Kidney (tissue), 14 donors: ENCODE results near the gene CCDC127. TPM values are rescaled to one million over a fixed set of nuclear protein-coding genes. Genes with fewer than 3 reads are reported as not detected.
A peak's percentile ranks its signal among the peaks of the same experiment; 100 is the strongest.

Experiments used
- DNase-seq, 5 donors: peaks; one replicate each; pipeline ENCODE4 v3.0.0-alpha.2; 2013 to 2020
- FAIRE-seq: peaks from 2 replicates; lab custom pipeline; 2012; peaks lifted over from hg19 to GRCh38; lab: Jason Lieb, UNC
- H3K27ac ChIP-seq, 2 donors: one replicate each; pipeline ENCODE4 v1.7.0; 2013; ENCODE audit warnings: low read depth in 2 of 2, low read length in 2 of 2, inconsistent platforms in 1 of 2
- H3K27me3 ChIP-seq: one replicate; pipeline ENCODE4 v1.7.1; 2013; ENCODE audit warnings: low read length, inconsistent platforms; ENCODE audit not compliant: control insufficient read depth, insufficient read depth
- H3K36me3 ChIP-seq, 3 donors: one replicate each; pipeline versions ENCODE4 v1.7.0 to v1.7.1; 2013; ENCODE audit warnings: low read length in 3 of 3, control low read depth in 1 of 3, inconsistent platforms in 1 of 3; ENCODE audit not compliant: insufficient read depth in 3 of 3, control insufficient read depth in 2 of 3
- H3K4me1 ChIP-seq, 3 donors: one replicate each; pipeline versions ENCODE4 v1.7.0 to v1.7.1; 2013; ENCODE audit warnings: low read length in 3 of 3, inconsistent platforms in 1 of 3, low read depth in 1 of 3; ENCODE audit not compliant: control insufficient read depth in 2 of 3, insufficient read depth in 2 of 3
- H3K4me3 ChIP-seq, 3 donors: one replicate each; pipeline versions ENCODE4 v1.7.0 to v1.8.1; 2013; ENCODE audit warnings: low read length in 3 of 3, control low read depth in 1 of 3, inconsistent platforms in 1 of 3
- H3K9ac ChIP-seq, 3 donors: one replicate each; pipeline versions ENCODE4 v1.7.0 to v1.7.1; 2013; ENCODE audit warnings: low read length in 3 of 3, control low read depth in 1 of 3, inconsistent platforms in 1 of 3
- H3K9me3 ChIP-seq, 3 donors: one replicate each; pipeline versions ENCODE4 v1.7.0 to v1.7.1; 2013; ENCODE audit warnings: low read length in 3 of 3, control low read depth in 1 of 3, inconsistent platforms in 1 of 3; ENCODE audit not compliant: control insufficient read depth in 2 of 3, insufficient read depth in 1 of 3
- intact Hi-C: fragments of 100-400 bp; cut with DNase I; formaldehyde crosslinking; loops from one replicate; pipeline ENCODE4 v1.11.1; 2022
- polyA plus RNA-seq: library from polyadenylated mRNA; stranded (reverse); fragments of 350-450 nt; fragmentation: Illumina TruSeq; extraction: RNeasy Lipid Tissue Mini Kit (QIAGEN cat#74804); gene quantifications from one replicate; pipeline ENCODE4 v1.2.3, GENCODE V29; 2014; ENCODE audit warnings: low read depth, low replicate concordance; ENCODE audit not compliant: insufficient read depth
- total RNA-seq: library from RNA; stranded (reverse); fragmentation: NEBNext Ultra II Directional; extraction: Animal tissue kit (Norgen Biotek cat#: 25700); gene quantifications from one replicate; pipeline ENCODE4 v1.2.1, GENCODE V29; 2021
- TF ChIP-seq, protein P1 (sequence below): IDR thresholded peaks from 3 replicates; pipeline ENCODE4 v1.5.1; 2012; ENCODE audit warnings: mild to moderate bottlenecking, moderate library complexity, borderline replicate concordance; ENCODE audit not compliant: insufficient read depth; ENCODE audit errors: extremely low read depth
- donor health status: control.
- donor health status: control.
- donor health status: control.
- donor health status: control.
- donor health status: control.
- donor health status: DM: yes; HTN: yes; CAD: no.
- donor health status: Normal renal cell carcinoma (clear cell type).

The CCDC127 gene
- total and polyA plus RNA-seq, 2 donors from 2014 or later = 3.2 to 5.9 TPM

DNA sequence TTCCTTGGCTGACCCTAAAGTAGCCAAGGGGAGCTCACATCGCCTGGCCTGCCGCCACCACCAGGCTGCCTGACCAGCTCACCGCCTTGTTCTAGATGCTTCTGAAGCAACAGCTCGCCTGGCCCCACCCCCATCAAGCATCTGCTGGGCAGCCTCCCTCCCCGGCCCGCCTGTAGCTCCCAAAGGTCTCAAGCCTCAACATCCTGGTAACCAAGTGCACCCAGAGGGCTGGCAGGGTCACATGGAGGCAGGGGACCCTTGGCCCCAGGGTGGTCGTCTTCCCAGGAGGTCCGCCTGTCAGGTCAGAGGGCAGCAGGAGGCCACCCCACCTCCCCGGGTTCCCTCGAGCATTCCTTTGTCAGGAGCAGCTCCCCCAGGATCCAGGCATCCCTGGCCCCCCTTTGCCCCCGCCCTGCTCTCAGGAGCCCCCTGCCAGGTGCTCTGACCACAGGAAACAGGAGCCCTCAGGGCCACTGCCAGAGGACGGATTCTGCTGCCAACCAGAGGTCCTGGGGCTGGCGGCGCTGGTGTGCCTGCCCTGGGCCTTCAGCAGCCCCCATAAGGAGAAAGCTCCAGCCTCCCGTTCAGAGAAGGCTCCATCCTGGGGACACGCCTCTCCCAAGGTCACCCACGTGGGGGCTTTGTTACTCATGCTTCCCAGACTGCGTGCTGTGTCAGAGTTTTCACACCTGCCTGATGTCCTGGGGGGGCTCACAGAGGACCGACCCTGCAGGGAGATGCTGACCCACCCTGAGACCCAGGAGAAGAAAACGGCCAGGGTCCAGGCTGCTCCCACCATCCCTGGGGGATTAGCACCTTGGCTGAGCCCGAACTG, 30.1 kb downstream of the CCDC127 start:
- H3K4me3 ChIP-seq = peak overlapping the region in 2 of 3 donors; percentile 40 to 54
- FAIRE-seq (no peak), DNase-seq (peak in 3 of 5 donors; percentile 20 to 75 (median 69))
- H3K27me3 ChIP-seq = no peaks in the 10 kb centered on the region
- H3K27ac ChIP-seq = no peak overlapping the region
- TF ChIP-seq, protein P1, sequence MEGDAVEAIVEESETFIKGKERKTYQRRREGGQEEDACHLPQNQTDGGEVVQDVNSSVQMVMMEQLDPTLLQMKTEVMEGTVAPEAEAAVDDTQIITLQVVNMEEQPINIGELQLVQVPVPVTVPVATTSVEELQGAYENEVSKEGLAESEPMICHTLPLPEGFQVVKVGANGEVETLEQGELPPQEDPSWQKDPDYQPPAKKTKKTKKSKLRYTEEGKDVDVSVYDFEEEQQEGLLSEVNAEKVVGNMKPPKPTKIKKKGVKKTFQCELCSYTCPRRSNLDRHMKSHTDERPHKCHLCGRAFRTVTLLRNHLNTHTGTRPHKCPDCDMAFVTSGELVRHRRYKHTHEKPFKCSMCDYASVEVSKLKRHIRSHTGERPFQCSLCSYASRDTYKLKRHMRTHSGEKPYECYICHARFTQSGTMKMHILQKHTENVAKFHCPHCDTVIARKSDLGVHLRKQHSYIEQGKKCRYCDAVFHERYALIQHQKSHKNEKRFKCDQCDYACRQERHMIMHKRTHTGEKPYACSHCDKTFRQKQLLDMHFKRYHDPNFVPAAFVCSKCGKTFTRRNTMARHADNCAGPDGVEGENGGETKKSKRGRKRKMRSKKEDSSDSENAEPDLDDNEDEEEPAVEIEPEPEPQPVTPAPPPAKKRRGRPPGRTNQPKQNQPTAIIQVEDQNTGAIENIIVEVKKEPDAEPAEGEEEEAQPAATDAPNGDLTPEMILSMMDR = no peak
- peaks cover 0 to 14% (median 3%) of the 10 kb centered on the region in 3 donors for H3K4me1 ChIP-seq
- H3K9me3 ChIP-seq = no peaks in the 10 kb centered on the region
- peak overlapping the region in 1 of 3 donors; percentile 44 for H3K9ac ChIP-seq
- no peaks in the 10 kb centered on the region for H3K36me3 ChIP-seq
- intact Hi-C loops = no loop called here

DNA sequence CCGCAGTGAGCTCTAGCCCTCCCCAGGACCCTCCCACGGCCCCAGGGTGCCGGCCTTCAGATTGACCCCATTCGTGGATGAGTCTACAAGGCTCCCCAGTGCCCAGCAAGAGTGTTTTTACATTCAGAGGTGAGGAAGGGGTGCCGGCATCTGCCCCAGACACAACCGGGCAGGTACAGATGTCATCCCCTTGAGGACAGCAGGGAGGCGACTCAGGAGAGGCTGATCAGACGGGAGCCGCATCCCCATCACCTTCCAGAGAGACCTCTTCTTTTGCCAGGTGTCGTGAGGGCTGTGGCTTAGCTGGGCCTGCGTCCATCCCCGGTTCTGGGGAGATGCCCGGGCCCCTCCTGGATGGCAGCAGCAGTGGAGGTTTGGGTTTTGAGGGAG, 30.9 kb downstream of the CCDC127 start:
- H3K27me3 ChIP-seq = no peaks in the 10 kb centered on the region
- FAIRE-seq (no peak), DNase-seq (peak in 1 of 5 donors; percentile 53)
- TF ChIP-seq, protein P1 = no peak
- H3K27ac ChIP-seq = no peak overlapping the region
- H3K4me3 ChIP-seq = no peak overlapping the region
- H3K9ac ChIP-seq = no peak overlapping the region
- peaks cover 0 to 14% (median 3%) of the 10 kb centered on the region in 3 donors for H3K4me1 ChIP-seq
- H3K36me3 ChIP-seq = no peaks in the 10 kb centered on the region
- no peaks in the 10 kb centered on the region for H3K9me3 ChIP-seq
- intact Hi-C loops = no loop called here

DNA sequence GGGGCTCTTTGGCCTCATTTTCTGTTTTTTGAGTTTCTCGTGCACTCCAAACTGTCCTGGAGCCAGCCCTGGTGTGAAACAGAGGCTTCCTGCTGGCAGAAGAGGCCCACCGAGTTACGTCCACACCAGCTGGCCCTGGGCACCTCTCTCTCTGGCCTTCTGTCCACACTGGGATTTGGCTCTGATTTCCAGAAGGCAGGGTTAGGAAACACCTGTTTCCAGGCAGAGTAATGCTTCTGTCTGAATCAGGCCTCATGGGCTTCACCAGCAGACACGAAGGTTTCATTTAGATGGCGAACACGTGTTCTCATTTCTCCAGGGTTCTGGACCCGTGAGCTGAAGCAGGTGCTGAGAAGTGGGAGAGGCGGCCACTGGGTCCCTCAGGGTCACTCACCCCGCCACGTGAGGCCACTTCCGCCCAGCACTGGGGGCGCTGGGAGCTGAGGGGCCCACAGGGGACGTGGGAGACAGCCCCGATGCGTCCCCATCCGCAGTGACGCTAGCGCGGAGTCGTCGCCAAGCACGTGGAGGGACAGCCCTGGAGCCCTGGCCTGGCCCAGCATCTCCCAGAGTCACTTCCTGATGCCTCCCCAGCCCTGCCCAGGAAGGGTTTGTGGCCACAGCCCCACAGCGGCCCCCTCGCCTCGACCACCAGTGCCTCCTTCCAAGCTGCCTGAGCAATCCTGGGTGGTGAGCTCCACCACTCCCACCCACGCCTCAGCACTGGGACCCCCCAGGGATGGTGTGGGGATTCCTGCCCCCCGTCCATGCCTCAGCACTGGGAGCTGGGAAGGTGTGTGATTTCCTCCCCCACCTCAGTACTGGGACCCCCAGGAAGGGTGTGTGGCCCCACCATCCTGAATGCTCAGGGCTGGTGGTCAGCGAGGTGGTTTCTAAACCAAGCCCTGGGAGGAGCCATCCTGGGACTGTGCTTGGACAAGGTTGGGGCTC, 31.6 kb downstream of the CCDC127 start:
- Histone ChIP-seq H3K27me3 (no peaks in the 10 kb centered on the region), H3K27ac (no peak overlapping the region), H3K9me3 (no peaks in the 10 kb centered on the region), H3K36me3 (no peaks in the 10 kb centered on the region), H3K4me3 (no peak overlapping the region), H3K4me1 (peaks cover 0 to 14% (median 3%) of the 10 kb centered on the region in 3 donors), H3K9ac (no peak overlapping the region)
- intact Hi-C loops = no loop called here
- DNase-seq (peak in 1 of 5 donors; percentile 72), FAIRE-seq (no peak)
- TF ChIP-seq, protein P1 = no peak
